ENCODE data around the gene PSMB8.

The PSMB8 gene

DNA sequence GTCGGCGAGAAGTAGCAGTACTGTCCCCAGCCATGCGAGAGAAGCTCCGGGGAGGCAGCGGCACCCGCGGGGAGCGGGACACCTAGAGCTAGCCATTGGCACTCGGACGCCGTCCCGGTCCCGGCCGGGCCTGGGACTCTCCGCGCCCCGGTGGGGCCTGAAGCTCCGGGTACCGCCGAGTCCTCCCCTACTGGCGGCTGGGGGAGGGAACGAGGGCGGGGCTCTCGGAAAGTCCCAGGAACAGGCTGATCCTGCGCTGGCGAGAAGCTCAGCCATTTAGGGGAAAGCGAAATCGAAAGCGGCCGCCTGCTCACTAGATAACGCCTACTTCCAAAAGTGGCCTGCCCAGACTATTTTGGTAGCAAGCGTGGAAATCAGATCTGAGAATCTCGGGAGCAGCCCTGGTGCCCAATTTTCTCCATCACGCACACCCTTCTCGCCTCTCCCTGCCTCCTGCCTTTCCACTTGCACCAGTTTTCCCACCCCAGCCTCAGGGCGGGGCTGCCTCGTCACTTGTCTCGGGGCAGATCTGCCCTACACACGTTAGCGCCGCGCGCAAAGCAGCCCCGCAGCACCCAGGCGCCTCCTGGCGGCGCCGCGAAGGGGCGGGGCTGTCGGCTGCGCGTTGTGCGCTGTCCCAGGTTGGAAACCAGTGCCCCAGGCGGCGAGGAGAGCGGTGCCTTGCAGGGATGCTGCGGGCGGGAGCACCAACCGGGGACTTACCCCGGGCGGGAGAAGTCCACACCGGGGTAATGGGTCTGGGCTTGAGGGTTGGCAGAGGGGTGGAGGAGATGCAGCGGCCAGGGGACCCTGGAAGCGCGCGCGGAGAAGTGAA, 9.9 kb upstream of the PSMB8 start, which contains the start of the genes PSMB9 and TAP1:
TSS of gene PSMB9 (plus strand) at position 652 of the 835 bp plus-strand sequence. CDS start at position 690, 38 bp downstream.
TSS of gene TAP1 (minus strand) at position 164 of the 835 bp plus-strand sequence. CDS start at position 96, 68 bp downstream.
- POLR2A ChIA-PET = interaction anchor here (0.6 to 5.3 kb wide), 12 partner anchors 9 to 658 kb away, joined by 3 to 54 read pairs (median 4); partner anchors contain the start of genes PSMB8 and TAP2
- DNase-seq (ENCODE audit: extremely low spot score) = peak; percentile 97
- TF ChIP-seq SUZ12 (IDR thresholded peaks at IDR 0.05) = no peak
- peak; percentile 80 for TF ChIP-seq L3MBTL2 (conservative IDR thresholded peaks at IDR 0.05)
- CTCF ChIA-PET = interaction anchor here (0.5 to 3.9 kb wide), 4 partner anchors 8 to 68 kb away, joined by 3 to 41 read pairs (median 7); partner anchors contain the start of gene TAP2

DNA sequence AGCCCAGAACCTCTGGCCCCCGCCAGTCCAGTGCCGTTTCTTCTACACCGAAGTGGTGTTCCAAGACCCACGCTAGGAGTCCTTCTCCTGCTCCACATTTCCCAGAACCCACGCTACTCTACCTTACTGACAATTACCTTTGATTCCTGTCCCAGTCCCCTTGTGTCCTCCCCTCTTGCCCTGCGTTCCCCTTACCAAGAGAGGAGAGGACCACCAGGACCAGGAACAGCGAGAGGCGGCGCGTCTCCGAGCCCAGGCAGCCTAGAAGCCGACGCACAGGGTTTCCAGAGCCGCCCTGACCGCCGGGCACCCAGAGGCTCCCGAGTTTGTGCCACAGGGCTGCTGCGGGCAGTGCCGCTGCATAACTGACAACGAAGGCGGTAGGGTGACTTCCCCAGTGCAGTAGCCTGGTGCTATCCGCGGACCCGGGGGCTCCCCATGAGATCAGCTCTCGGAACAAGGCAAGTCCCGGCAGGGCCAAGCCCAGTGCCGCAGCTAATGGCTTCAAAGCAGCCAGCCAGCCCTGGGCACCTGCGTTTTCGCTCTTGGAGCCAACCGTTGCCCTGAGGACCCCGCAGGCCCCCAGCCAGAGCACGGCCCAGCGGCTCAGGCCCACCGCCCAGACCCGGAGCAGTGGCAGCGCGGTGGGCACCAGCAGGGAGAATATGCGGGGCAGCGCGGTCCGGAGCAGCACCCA, 9.1 kb upstream of the PSMB8 start:
- no peak for TF ChIP-seq NFRKB (IDR thresholded peaks at IDR 0.05)
- TF ChIP-seq FOXM1 (IDR thresholded peaks at IDR 0.05; ENCODE audit: borderline replicate concordance) = no peak
- TF ChIP-seq L3MBTL2 (conservative IDR thresholded peaks at IDR 0.05) = no peak
- no peak for TF ChIP-seq FOXA1 (IDR thresholded peaks at IDR 0.05)
- no peak for TF ChIP-seq FOXK2 (IDR thresholded peaks at IDR 0.05)
- no peak for TF ChIP-seq HDGF (IDR thresholded peaks at IDR 0.05; ENCODE audit: borderline replicate concordance)
- TF ChIP-seq LEF1 (IDR thresholded peaks at IDR 0.05; ENCODE audit: borderline replicate concordance) = no peak
- no peak for TF ChIP-seq SUZ12 (IDR thresholded peaks at IDR 0.05)
- no peak for TF ChIP-seq SP1 (IDR thresholded peaks at IDR 0.05)
- TF ChIP-seq ARNT (IDR thresholded peaks at IDR 0.05) = no peak
- TF ChIP-seq BHLHE40 (IDR thresholded peaks at IDR 0.05; ENCODE audit: borderline replicate concordance) = no peak
- no peak for TF ChIP-seq TARDBP (IDR thresholded peaks at IDR 0.05)
- TF ChIP-seq ZNF384 (IDR thresholded peaks at IDR 0.05) = no peak
- TF ChIP-seq PKNOX1 (IDR thresholded peaks at IDR 0.05) = no peak
- TF ChIP-seq ELF4 (IDR thresholded peaks at IDR 0.05) = no peak
- TF ChIP-seq CTBP1 (IDR thresholded peaks at IDR 0.05; ENCODE audit: borderline replicate concordance) = no peak
- no peak for DNase-seq (ENCODE audit: extremely low spot score)
- ChIA-PET CTCF (interaction anchor here (0.5 to 3.9 kb wide), 4 partner anchors 8 to 68 kb away, joined by 3 to 41 read pairs (median 7); partner anchors contain the start of gene TAP2), POLR2A (interaction anchor here (0.8 to 5.3 kb wide), 11 partner anchors 8 to 657 kb away, joined by 3 to 54 read pairs (median 4); partner anchors contain the start of genes PSMB8 and TAP2)

GRCh38 chr6:32852018-32852843, 8.4 kb upstream of the PSMB8 start:
- POLR2A ChIA-PET = interaction anchor here (1.0 to 5.3 kb wide), 6 partner anchors 14 to 657 kb away, joined by 3 to 54 read pairs (median 4); partner anchors contain the start of gene TAP2
- TF ChIP-seq FOXK2 (IDR thresholded peaks at IDR 0.05) (no peak), BHLHE40 (IDR thresholded peaks at IDR 0.05; ENCODE audit: borderline replicate concordance) (no peak), LEF1 (IDR thresholded peaks at IDR 0.05; ENCODE audit: borderline replicate concordance) (no peak), FOXA1 (IDR thresholded peaks at IDR 0.05) (no peak), ELF4 (IDR thresholded peaks at IDR 0.05) (no peak), FOXM1 (IDR thresholded peaks at IDR 0.05; ENCODE audit: borderline replicate concordance) (no peak), PKNOX1 (IDR thresholded peaks at IDR 0.05) (no peak), SP1 (IDR thresholded peaks at IDR 0.05) (no peak), SUZ12 (IDR thresholded peaks at IDR 0.05) (no peak), ZNF384 (IDR thresholded peaks at IDR 0.05) (no peak), TARDBP (IDR thresholded peaks at IDR 0.05) (no peak), ARNT (IDR thresholded peaks at IDR 0.05) (no peak), CTBP1 (IDR thresholded peaks at IDR 0.05; ENCODE audit: borderline replicate concordance) (no peak), L3MBTL2 (conservative IDR thresholded peaks at IDR 0.05) (no peak), HDGF (IDR thresholded peaks at IDR 0.05; ENCODE audit: borderline replicate concordance) (no peak), NFRKB (IDR thresholded peaks at IDR 0.05) (no peak)
- DNase-seq (ENCODE audit: extremely low spot score) = no peak
- CTCF ChIA-PET = interaction anchor here (2.0 to 3.9 kb wide), 3 partner anchors 13 to 16 kb away, joined by 9 to 41 read pairs (median 10); partner anchors contain the start of gene TAP2

DNA sequence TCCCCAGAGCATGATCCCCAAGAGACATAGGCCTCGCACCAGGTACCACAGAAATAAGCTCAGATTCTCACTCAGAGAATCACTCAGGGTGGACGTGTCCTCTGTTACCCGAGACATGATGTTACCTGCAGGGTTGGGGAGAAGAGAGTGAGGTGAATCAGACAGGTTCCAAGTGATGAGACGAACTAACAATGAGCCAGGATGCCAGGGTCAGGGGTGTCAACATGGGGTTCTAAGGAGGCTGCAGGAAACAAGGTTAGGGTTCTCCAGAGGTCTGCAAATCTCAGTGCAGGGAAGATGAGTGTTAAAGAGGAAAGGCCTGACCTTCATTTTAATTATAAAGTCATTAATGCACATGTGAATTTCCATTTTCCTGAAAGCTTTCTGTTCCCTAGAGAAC, 7.2 kb upstream of the PSMB8 start:
- TF ChIP-seq ARNT (IDR thresholded peaks at IDR 0.05) (no peak), BHLHE40 (IDR thresholded peaks at IDR 0.05; ENCODE audit: borderline replicate concordance) (no peak), LEF1 (IDR thresholded peaks at IDR 0.05; ENCODE audit: borderline replicate concordance) (no peak), L3MBTL2 (conservative IDR thresholded peaks at IDR 0.05) (no peak), SUZ12 (IDR thresholded peaks at IDR 0.05) (no peak), FOXA1 (IDR thresholded peaks at IDR 0.05) (no peak), TARDBP (IDR thresholded peaks at IDR 0.05) (no peak), PKNOX1 (IDR thresholded peaks at IDR 0.05) (no peak)
- ChIA-PET POLR2A (interaction anchor here (1.0 to 1.4 kb wide), 2 partner anchors 13 to 120 kb away, joined by 3 to 4 read pairs; partner anchors contain the start of gene TAP2), CTCF (interaction anchor here (2.1 kb wide), 1 partner anchor 12 kb away, joined by 9 read pairs; the partner anchor contains the start of gene TAP2)
- no peak for DNase-seq (ENCODE audit: extremely low spot score)
